ENCODE results near the gene PAFAH2.

DNA sequence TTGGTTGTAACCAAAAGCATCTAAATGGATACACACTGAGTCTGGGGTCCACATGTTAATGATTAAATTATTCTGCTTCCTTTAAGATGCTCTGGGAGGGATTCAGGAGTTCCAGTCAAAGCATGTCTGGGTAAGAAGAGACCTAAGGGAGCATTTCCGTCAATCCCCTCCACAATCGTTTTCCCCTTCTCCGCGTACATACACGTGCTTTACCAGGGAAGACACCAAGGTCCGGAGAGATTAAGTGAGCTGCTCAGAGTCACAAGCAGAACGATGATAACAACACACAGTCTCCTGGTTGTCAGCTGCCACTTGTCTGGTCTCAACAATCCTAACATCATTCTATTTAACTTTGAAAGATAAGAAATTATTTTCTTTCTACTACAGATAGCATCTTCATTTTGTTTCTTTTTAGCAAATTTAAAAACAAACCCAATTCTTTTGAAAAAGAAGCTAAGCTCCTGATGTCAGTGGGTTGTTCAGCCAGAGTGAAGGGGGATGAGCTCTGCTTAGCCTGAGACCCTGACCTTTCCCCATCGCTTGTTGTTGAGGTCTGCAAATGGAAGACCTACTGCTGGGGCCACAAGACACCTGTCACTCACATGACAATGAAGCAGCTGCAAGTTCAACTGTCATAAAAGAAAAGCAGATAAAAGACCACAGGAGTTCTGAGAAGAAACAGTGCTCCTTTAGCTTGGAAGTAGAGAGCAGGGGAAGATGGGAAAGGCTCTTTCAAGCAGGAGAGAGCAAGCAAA, 4.5 kb downstream of the PAFAH2 start:
- TF ChIP-seq, protein P1, sequence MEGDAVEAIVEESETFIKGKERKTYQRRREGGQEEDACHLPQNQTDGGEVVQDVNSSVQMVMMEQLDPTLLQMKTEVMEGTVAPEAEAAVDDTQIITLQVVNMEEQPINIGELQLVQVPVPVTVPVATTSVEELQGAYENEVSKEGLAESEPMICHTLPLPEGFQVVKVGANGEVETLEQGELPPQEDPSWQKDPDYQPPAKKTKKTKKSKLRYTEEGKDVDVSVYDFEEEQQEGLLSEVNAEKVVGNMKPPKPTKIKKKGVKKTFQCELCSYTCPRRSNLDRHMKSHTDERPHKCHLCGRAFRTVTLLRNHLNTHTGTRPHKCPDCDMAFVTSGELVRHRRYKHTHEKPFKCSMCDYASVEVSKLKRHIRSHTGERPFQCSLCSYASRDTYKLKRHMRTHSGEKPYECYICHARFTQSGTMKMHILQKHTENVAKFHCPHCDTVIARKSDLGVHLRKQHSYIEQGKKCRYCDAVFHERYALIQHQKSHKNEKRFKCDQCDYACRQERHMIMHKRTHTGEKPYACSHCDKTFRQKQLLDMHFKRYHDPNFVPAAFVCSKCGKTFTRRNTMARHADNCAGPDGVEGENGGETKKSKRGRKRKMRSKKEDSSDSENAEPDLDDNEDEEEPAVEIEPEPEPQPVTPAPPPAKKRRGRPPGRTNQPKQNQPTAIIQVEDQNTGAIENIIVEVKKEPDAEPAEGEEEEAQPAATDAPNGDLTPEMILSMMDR (IDR thresholded peaks at IDR 0.05) = no peak
- TF ChIP-seq POLR2A (IDR thresholded peaks at IDR 0.05) = no peak
- TF ChIP-seq EP300 (IDR thresholded peaks at IDR 0.05) = no peak
